HG03439 (cell line): Measurements from ENCODE around the gene ARRDC4.

ENCODE experiments used
- ATAC-seq: cut with Tn5 transposase; IDR thresholded peaks from one replicate; pipeline ENCODE4 v1.9.1; 2021; ENCODE audit warnings: mild to moderate bottlenecking, moderate library complexity; ENCODE audit not compliant: unreplicated experiment

Gene ARRDC4

GRCh38 chr15:97995192-97995591, 34.7 kb downstream of the ARRDC4 start:
- ATAC-seq = no peak

GRCh38 chr15:97995881-97996603, 35.5 kb downstream of the ARRDC4 start:
- no peak for ATAC-seq

GRCh38 chr15:97998307-97999071, 38.0 kb downstream of the ARRDC4 start:
- no peak for ATAC-seq

- no peak for ATAC-seq
Measured at GRCh38 chr15:98000249-98001203, 40.0 kb downstream of the ARRDC4 start.

- no peak for ATAC-seq
Measured at GRCh38 chr15:98001663-98002194, 41.2 kb downstream of the ARRDC4 start.

- no peak for ATAC-seq
Measured at GRCh38 chr15:98002419-98002818, 41.9 kb downstream of the ARRDC4 start.

GRCh38 chr15:98002866-98003265, 42.4 kb downstream of the ARRDC4 start:
- no peak for ATAC-seq

GRCh38 chr15:98003518-98003917, 43.0 kb downstream of the ARRDC4 start:
- ATAC-seq = no peak

GRCh38 chr15:98003996-98004395, 43.5 kb downstream of the ARRDC4 start:
- no peak for ATAC-seq

- ATAC-seq = no peak
Measured at GRCh38 chr15:98005659-98006058, 45.2 kb downstream of the ARRDC4 start.

- ATAC-seq = no peak
Measured at GRCh38 chr15:98009169-98009568, 48.7 kb downstream of the ARRDC4 start.

- ATAC-seq = no peak
Measured at GRCh38 chr15:98009971-98010370, 49.5 kb downstream of the ARRDC4 start.

- no peak for ATAC-seq
Measured at GRCh38 chr15:98012354-98012753, 51.9 kb downstream of the ARRDC4 start.

- no peak for ATAC-seq
Measured at GRCh38 chr15:98013631-98014030, 53.1 kb downstream of the ARRDC4 start.

- no peak for ATAC-seq
Measured at GRCh38 chr15:98017150-98017964, 56.9 kb downstream of the ARRDC4 start.

- no peak for ATAC-seq
Measured at GRCh38 chr15:98018761-98019351, 58.4 kb downstream of the ARRDC4 start.
